IMR-90 (cell line): Measurements from ENCODE around the gene PCYT2. TPM values are rescaled to one million over a fixed set of nuclear protein-coding genes. Genes with fewer than 3 reads are reported as not detected.

Source experiments
- ATAC-seq: fragments of 200-7000 bp; cut with Tn5 transposase; 2 replicates; pipeline ENCODE4 v1.9.1; 2020; ENCODE audit warnings: low read depth, mild to moderate bottlenecking, moderate library complexity
- BruUV-seq: library from RNA; stranded (reverse); fragments of 400-500 nt; replicated peaks from 2 replicates; lab custom pipeline; 2021; lab: Mats Ljungman, UMichigan
- CTCF ChIA-PET: fragments of 300-600 bp; formaldehyde crosslinking; extraction: SDS; loops from one replicate; lab custom pipeline; 2021; ENCODE audit warnings: antibody characterized with exemption; lab: Yijun Ruan, JAX
- POLR2A ChIA-PET: fragments of 300-600 bp; sonication (Branson Sonifier 250); formaldehyde crosslinking; loops from one replicate; lab custom pipeline; 2022; ENCODE audit warnings: antibody characterized with exemption; ENCODE audit not compliant: unreplicated experiment; lab: Charles Lee
- DNase-seq: peaks from one replicate; pipeline ENCODE4 v3.0.0; 2013
- H2AFZ ChIP-seq: replicated peaks from 2 replicates; pipeline ENCODE3; 2013; ENCODE audit warnings: low read length, mild to moderate bottlenecking; ENCODE audit not compliant: poor library complexity
- H2AK5ac ChIP-seq: 2 replicates; pipeline ENCODE4 v1.6.1; 2013; ENCODE audit warnings: low read depth, low read length, inconsistent platforms
- H2AK9ac ChIP-seq: replicated peaks from 2 replicates; pipeline ENCODE3; 2013; ENCODE audit warnings: mild to moderate bottlenecking, low read depth, low read length, moderate library complexity; ENCODE audit not compliant: poor library complexity
- H2BK120ac ChIP-seq: 2 replicates; pipeline ENCODE4 v1.6.1; 2013; ENCODE audit warnings: low read depth, low read length, inconsistent platforms
- H2BK15ac ChIP-seq: 3 replicates; pipeline ENCODE4 v1.6.1; 2013; ENCODE audit warnings: low read depth, low read length, inconsistent platforms
- H2BK20ac ChIP-seq: 2 replicates; pipeline ENCODE4 v1.6.1; 2013; ENCODE audit warnings: low read depth, mild to moderate bottlenecking, inconsistent platforms, low read length, moderate library complexity
- H2BK5ac ChIP-seq: 2 replicates; pipeline ENCODE4 v1.6.1; 2013; ENCODE audit warnings: mild to moderate bottlenecking, low read depth, low read length, inconsistent platforms; ENCODE audit not compliant: poor library complexity, severe bottlenecking
- H3K14ac ChIP-seq: replicated peaks from 2 replicates; pipeline ENCODE4 v1.6.1; 2013; ENCODE audit warnings: low read depth, low read length, inconsistent platforms
- H3K18ac ChIP-seq: 2 replicates; pipeline ENCODE4 v1.6.1; 2013; ENCODE audit warnings: low read depth, low read length, control low read depth
- H3K23ac ChIP-seq: 2 replicates; pipeline ENCODE4 v1.6.1; 2013; ENCODE audit warnings: low read depth, low read length, inconsistent platforms
- H3K27ac ChIP-seq: 2 replicates; pipeline ENCODE4 v1.5.1; 2013; ENCODE audit warnings: mild to moderate bottlenecking, control low read depth, low read length; ENCODE audit not compliant: insufficient read depth
- H3K27me3 ChIP-seq: 2 replicates; pipeline ENCODE4 v1.6.1; 2013; ENCODE audit warnings: low read length; ENCODE audit not compliant: control insufficient read depth, insufficient read depth
- H3K36me3 ChIP-seq: 2 replicates; pipeline ENCODE4 v1.6.1; 2013; ENCODE audit warnings: low read length, mixed read lengths; ENCODE audit not compliant: control insufficient read depth, insufficient read depth
- H3K4ac ChIP-seq: 2 replicates; pipeline ENCODE4 v1.6.1; 2013; ENCODE audit warnings: low read depth, low read length, inconsistent platforms
- H3K4me1 ChIP-seq: 2 replicates; pipeline ENCODE4 v1.6.1; 2013; ENCODE audit warnings: low read length, mixed read lengths; ENCODE audit not compliant: control insufficient read depth, insufficient read depth
- H3K4me2 ChIP-seq: 2 replicates; pipeline ENCODE4 v1.6.1; 2013; ENCODE audit warnings: low read depth, mild to moderate bottlenecking, control low read depth, low read length, moderate library complexity
- H3K4me3 ChIP-seq: 2 replicates; pipeline ENCODE4 v1.5.1; 2013; ENCODE audit warnings: low read depth, mild to moderate bottlenecking, control low read depth, low read length, moderate library complexity; ENCODE audit not compliant: insufficient read depth
- H3K56ac ChIP-seq: 2 replicates; pipeline ENCODE4 v1.6.1; 2013; ENCODE audit warnings: low read length, inconsistent platforms; ENCODE audit not compliant: insufficient read depth; ENCODE audit errors: extremely low read depth
- H3K79me1 ChIP-seq, 2 experiments: 2 replicates each; pipeline ENCODE4 v1.6.1; 2013; ENCODE audit warnings: low read length in 2 of 2, inconsistent platforms in 1 of 2, low read depth in 1 of 2
- H3K9ac ChIP-seq: 2 replicates; pipeline ENCODE4 v1.6.1; 2013; ENCODE audit warnings: low read depth, low read length, control low read depth
- H3K9me1 ChIP-seq: 2 replicates; pipeline ENCODE4 v1.6.1; 2013; ENCODE audit warnings: low read length, inconsistent platforms; ENCODE audit not compliant: insufficient read depth
- H3K9me3 ChIP-seq: 2 replicates; pipeline ENCODE4 v1.6.1; 2013; ENCODE audit warnings: low read length; ENCODE audit not compliant: control insufficient read depth, insufficient read depth
- H4K20me1 ChIP-seq: 2 replicates; pipeline ENCODE4 v1.6.1; 2013; ENCODE audit warnings: low read length, inconsistent platforms; ENCODE audit not compliant: insufficient read depth
- H4K5ac ChIP-seq: 2 replicates; pipeline ENCODE4 v1.6.1; 2013; ENCODE audit warnings: mild to moderate bottlenecking, low read depth, low read length, control low read depth
- H4K8ac ChIP-seq, 2 experiments: 2 replicates each; pipeline ENCODE4 v1.6.1; 2013; ENCODE audit warnings: low read depth in 2 of 2, low read length in 2 of 2, control low read depth in 1 of 2, inconsistent platforms in 1 of 2
- H4K91ac ChIP-seq: 2 replicates; pipeline ENCODE4 v1.6.1; 2013; ENCODE audit warnings: low read depth, low read length, inconsistent platforms; ENCODE audit not compliant: insufficient read depth
- CHD1 ChIP-seq: IDR thresholded peaks from 2 replicates; pipeline ENCODE4 v1.6.1; 2012; ENCODE audit warnings: low read depth, low read length, improper control_type of control experiment
- MAFK ChIP-seq: IDR thresholded peaks from 2 replicates; pipeline ENCODE4 v1.6.1; 2012; ENCODE audit warnings: low read depth, low read length, improper control_type of control experiment
- POLR2A ChIP-seq: IDR thresholded peaks from 2 replicates; pipeline ENCODE4 v1.6.1; 2012; ENCODE audit warnings: mild to moderate bottlenecking, low read depth, low read length
- RCOR1 ChIP-seq: IDR thresholded peaks from 2 replicates; pipeline ENCODE4 v1.6.1; 2012; ENCODE audit warnings: mild to moderate bottlenecking, low read length, improper control_type of control experiment; ENCODE audit not compliant: insufficient replicate concordance
- RFX5 ChIP-seq: IDR thresholded peaks from 2 replicates; pipeline ENCODE4 v1.8.0; 2012; ENCODE audit warnings: low read depth, mild to moderate bottlenecking, low read length, moderate library complexity
- WGBS, 2 experiments: methylation state at CpG; one replicate each; pipeline versions ENCODE4 v1.1.5 to v1.1.7; 2013; ENCODE audit warnings: missing lambda C conversion rate in 2 of 2; ENCODE audit not compliant: insufficient read length in 1 of 2; ENCODE audit errors: extremely low coverage in 2 of 2; 5-methylcytosine and 5-hydroxymethylcytosine counted together
- dilution Hi-C: fragments of 300-500 bp; cut with HindIII; formaldehyde crosslinking; loops from one replicate; pipeline ENCODE4 v1.14.3; 2018; ENCODE audit warnings: low sequenced_read_pairs; ENCODE audit not compliant: unreplicated experiment
- in situ Hi-C: fragments of 300-500 bp; cut with MboI; formaldehyde crosslinking; loops from 3 replicates; pipeline ENCODE4 v1.14.3; 2019; ENCODE audit warnings: low sequenced_read_pairs, inconsistent platforms, mixed read lengths
- intact Hi-C: fragments of 100-400 bp; cut with micrococcal nuclease; formaldehyde crosslinking; loops from 2 replicates; pipeline ENCODE4 v1.10.0; 2022
- polyA plus RNA-seq, 3 experiments: library from polyadenylated mRNA; depleted of rRNA; stranded (reverse); fragments of >200 nt; gene quantifications; 2 replicates each; pipeline ENCODE4 v1.2.3, GENCODE V29; 2012; ENCODE audit warnings: low replicate concordance in 1 of 3
- total RNA-seq: library from RNA; depleted of rRNA; stranded (reverse); fragments of >200 nt; gene quantifications from 2 replicates; pipeline ENCODE4 v1.2.3, GENCODE V29; 2012

Gene PCYT2
- total and polyA plus RNA-seq, 2 of the 4 experiments (the other 2 are of a cell fraction) = 37.3 to 38.5 TPM

DNA sequence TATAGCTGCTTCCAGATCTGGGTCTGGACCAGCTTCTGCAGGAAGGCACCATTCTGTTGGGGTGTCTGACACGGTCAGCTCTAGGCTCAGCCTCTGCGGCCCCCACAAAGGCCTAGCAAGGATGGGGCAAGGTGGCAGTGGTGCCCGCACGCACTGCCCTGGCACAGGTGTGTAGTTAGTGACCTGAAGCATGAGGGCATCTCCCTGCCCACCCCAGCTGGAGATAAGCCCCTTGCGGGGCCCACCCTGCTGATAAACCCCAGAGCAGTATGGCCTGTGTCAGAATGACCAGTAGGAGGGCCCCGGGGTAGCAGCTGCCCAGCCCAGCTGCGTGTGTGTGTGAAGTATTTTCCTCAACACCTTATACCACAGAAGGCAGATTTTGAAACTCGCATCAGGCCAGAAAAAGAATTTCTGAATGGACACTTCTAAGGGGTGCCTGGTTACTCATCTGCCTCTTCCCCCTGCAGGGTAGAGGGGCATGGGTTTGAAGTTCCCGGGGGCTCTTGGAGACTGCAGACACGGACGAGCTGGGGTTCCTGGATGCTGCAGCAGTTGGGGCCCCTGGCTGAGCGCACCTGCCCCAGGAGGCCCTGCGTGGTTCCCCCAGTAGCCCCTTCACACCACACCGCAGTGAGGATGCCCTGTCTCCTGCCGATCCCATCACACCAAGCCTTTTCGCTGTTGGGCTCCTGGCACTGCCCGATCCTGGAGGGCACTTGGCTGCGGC lies 44.6 kb downstream of the PCYT2 start:
- no peak overlapping the region for H2BK15ac ChIP-seq
- peak overlapping the region; percentile 95 for H2BK5ac ChIP-seq
- DNase-seq (no peak), ATAC-seq (no peak)
- no peak overlapping the region for H3K56ac ChIP-seq
- H3K4me1 ChIP-seq = peaks cover 31% of the 10 kb centered on the region
- H3K23ac ChIP-seq = no peak overlapping the region
- H2BK20ac ChIP-seq = no peak overlapping the region
- dilution Hi-C loops (no loop called here), in situ Hi-C loops (no loop called here), intact Hi-C loops (no loop called here)
- H3K18ac ChIP-seq = no peak overlapping the region
- H4K5ac ChIP-seq = no peak overlapping the region
- TF ChIP-seq RCOR1 (no peak), MAFK (no peak), CHD1 (no peak), POLR2A (no peak; the same call in 1 of the 2 replicates), RFX5 (no peak)
- no peak overlapping the region for H2AK5ac ChIP-seq
- no peaks in the 10 kb centered on the region for H3K9me3 ChIP-seq
- peak overlapping the region; percentile 28 to 66; a peak in 2 of 4 replicates for H4K8ac ChIP-seq
- H4K91ac ChIP-seq = no peak overlapping the region
- no peak overlapping the region for H3K9ac ChIP-seq
- H4K20me1 ChIP-seq = peaks cover 55% of the 10 kb centered on the region
- BruUV-seq = no TSS peak
- H2AFZ ChIP-seq = peak overlapping the region; percentile 40
- peaks cover 46% of the 10 kb centered on the region for H3K36me3 ChIP-seq
- ChIA-PET CTCF (no interaction called here), POLR2A (interaction anchor here (0.9 kb wide), 1 partner anchor 150 kb away, joined by 12 read pairs; no protein-coding TSS in a partner anchor)
- no peak overlapping the region for H3K4me3 ChIP-seq
- peak overlapping the region; percentile 81 for H3K27ac ChIP-seq
- H3K4me2 ChIP-seq = no peak overlapping the region
- H2BK120ac ChIP-seq = no peak overlapping the region
- H3K4ac ChIP-seq = peak overlapping the region; percentile 95; the same call in 1 of the 2 replicates
- H3K27me3 ChIP-seq = no peaks in the 10 kb centered on the region
- peaks cover 18 to 79% of the 10 kb centered on the region in 2 experiments; a peak in 3 of 4 replicates for H3K79me1 ChIP-seq
- H2AK9ac ChIP-seq = peak overlapping the region; percentile 98
- H3K9me1 ChIP-seq = peaks cover 11% of the 10 kb centered on the region; the same call in 1 of the 2 replicates
- WGBS, 2 experiments = 92% methylated on average over 7 of the region's 18 CpGs; no CpG with 5 or more reads in 1 of the 2 experiments
- H3K14ac ChIP-seq = no peak overlapping the region
